ENCODE measurements around the gene SHH. TPM values are rescaled to one million over a fixed set of nuclear protein-coding genes. Genes with fewer than 3 reads are reported as not detected.

Gene SHH
- total RNA-seq, 4 donors from 2014 or later, result 7.7 to 16.2 (median 11.3) TPM

DNA sequence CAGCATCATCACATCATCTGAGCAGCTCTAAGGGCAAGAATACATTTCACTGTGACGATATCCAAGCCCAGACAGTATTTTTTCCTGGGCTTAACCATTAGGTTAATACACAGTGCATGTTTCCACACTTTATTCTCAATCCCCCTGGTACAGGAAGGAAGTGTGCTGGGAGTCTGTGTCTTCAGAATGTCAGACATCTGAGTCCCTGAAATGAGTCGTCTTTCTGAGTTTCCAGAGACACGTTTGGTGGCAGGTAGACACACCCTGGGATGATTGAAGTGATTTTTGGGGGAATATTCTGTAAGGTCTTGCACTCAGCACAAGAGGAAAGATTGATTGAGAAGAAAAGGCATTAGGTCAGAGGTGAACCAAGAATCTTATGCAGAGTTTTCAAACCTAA is 13.1 kb upstream of the SHH start:
- no peak overlapping the region for H3K27ac ChIP-seq
- no peak for DNase-seq (ENCODE audit: low spot score in 2 of 2)
- H3K27me3 ChIP-seq, result peaks cover 0 to 4% of the 10 kb centered on the region in 2 donors
- H3K4me3 ChIP-seq, result no peak overlapping the region
- H3K36me3 ChIP-seq, result no peaks in the 10 kb centered on the region
- 52 to 53% methylated on average over 3 of the region's 3 CpGs for WGBS, 2 donors
- TF ChIP-seq EP300 (IDR thresholded peaks at IDR 0.05) (no peak), POLR2A (IDR thresholded peaks at IDR 0.05) (no peak)
- TF ChIP-seq, protein P1, sequence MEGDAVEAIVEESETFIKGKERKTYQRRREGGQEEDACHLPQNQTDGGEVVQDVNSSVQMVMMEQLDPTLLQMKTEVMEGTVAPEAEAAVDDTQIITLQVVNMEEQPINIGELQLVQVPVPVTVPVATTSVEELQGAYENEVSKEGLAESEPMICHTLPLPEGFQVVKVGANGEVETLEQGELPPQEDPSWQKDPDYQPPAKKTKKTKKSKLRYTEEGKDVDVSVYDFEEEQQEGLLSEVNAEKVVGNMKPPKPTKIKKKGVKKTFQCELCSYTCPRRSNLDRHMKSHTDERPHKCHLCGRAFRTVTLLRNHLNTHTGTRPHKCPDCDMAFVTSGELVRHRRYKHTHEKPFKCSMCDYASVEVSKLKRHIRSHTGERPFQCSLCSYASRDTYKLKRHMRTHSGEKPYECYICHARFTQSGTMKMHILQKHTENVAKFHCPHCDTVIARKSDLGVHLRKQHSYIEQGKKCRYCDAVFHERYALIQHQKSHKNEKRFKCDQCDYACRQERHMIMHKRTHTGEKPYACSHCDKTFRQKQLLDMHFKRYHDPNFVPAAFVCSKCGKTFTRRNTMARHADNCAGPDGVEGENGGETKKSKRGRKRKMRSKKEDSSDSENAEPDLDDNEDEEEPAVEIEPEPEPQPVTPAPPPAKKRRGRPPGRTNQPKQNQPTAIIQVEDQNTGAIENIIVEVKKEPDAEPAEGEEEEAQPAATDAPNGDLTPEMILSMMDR (IDR thresholded peaks at IDR 0.05), result no peak
- no peaks in the 10 kb centered on the region for H3K4me1 ChIP-seq
- H3K9me3 ChIP-seq, result no peaks in the 10 kb centered on the region

DNA sequence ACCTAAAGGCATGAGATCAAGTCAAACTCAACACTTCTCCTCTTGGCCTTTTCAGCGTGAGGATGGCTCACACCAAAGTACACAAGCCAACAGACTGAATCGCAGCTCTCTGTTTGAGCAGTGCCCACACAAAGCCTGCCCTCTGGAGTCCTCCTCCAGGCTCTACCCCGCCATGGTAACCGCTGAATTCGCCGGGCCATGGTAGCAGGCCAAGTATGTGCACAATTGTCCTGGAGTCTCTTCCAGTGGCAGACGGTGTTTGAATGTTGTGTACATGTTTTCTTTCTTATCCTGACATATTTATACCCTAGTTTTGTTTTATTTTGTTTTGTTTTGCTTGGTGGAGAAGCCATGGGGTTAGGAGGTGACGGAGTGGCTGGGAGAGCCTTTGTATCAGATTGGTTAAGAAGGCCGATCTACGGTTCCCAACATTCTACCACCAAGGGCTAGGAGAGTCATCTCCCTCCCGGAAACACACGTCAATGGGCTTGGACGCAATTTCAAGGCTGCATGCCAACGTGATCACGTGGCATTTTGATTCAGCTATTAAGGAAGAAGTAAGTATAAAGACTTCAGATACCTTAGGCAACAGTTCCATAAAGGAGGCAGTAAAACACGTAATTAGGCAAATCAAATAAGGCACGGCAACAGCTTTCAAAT is 12.1 kb upstream of the SHH start:
- H3K4me3 ChIP-seq, result no peak overlapping the region
- no peak for DNase-seq (ENCODE audit: low spot score in 2 of 2)
- 82 to 87% methylated on average over 17 of the region's 17 CpGs for WGBS, 2 donors
- H3K27me3 ChIP-seq, result peaks cover 0 to 4% of the 10 kb centered on the region in 2 donors
- no peak overlapping the region for H3K27ac ChIP-seq
- no peaks in the 10 kb centered on the region for H3K9me3 ChIP-seq
- no peak for TF ChIP-seq POLR2A (IDR thresholded peaks at IDR 0.05)
- TF ChIP-seq, protein P1 (IDR thresholded peaks at IDR 0.05), result no peak
- TF ChIP-seq EP300 (IDR thresholded peaks at IDR 0.05), result no peak
- H3K4me1 ChIP-seq, result no peaks in the 10 kb centered on the region
- H3K36me3 ChIP-seq, result no peaks in the 10 kb centered on the region

DNA sequence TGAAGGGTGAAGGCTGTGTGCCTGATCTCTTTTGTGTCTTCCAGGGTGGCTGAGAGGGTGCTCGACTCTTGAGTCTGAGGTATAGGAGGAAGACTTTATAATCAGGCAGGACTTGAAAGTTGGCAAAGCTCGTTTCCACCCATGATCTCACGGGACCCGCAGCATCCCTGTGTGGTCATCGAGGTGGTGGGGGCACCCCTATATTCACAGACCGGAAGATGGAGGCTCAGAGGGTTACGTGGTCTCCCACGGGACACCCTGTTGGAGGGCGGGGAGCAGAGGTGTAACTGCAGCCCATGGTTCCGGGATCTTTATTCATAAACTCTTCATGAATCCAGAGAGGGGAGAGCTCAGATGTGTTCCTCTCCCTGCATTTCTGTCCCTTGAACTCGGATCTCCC is 9.6 kb upstream of the SHH start:
- TF ChIP-seq POLR2A (IDR thresholded peaks at IDR 0.05), result no peak
- TF ChIP-seq, protein P1 (IDR thresholded peaks at IDR 0.05), result no peak
- no peak for TF ChIP-seq EP300 (IDR thresholded peaks at IDR 0.05)
- Histone ChIP-seq H3K9me3 (peaks cover 0 to 8% (median 0%) of the 10 kb centered on the region in 4 donors), H3K4me1 (peaks cover 0 to 6% (median 0%) of the 10 kb centered on the region in 4 donors), H3K36me3 (no peaks in the 10 kb centered on the region), H3K27ac (no peak overlapping the region), H3K4me3 (no peak overlapping the region), H3K27me3 (peaks cover 0 to 4% of the 10 kb centered on the region in 2 donors)
- WGBS, 2 donors, result 85 to 88% methylated on average over 9 to 11 of the region's 11 CpGs
- no peak for DNase-seq (ENCODE audit: low spot score in 2 of 2)

DNA sequence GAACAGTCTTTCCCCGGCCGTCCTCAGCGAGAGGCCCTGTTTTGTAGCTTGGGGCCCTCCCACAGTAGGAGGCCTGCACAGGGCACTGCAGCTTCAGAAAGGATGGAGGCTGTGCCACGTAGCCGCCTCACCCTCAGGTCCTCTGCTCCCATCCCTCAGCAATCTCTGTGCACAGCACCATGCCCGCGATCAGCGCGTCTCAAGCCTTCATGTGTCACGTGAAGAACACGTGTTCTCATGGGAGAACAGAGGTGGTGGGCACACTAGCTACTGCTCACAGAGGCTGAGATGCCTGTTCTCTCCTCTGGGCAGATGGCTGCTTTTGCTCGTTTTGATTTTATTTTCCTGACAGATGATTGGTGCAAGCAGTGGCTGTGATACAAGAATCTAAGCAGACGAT is 8.5 kb upstream of the SHH start:
- H3K27me3 ChIP-seq, result peaks cover 0 to 8% of the 10 kb centered on the region in 2 donors
- H3K4me1 ChIP-seq, result peaks cover 0 to 6% (median 0%) of the 10 kb centered on the region in 4 donors
- H3K9me3 ChIP-seq, result peaks cover 0 to 8% (median 0%) of the 10 kb centered on the region in 4 donors
- no peak for DNase-seq (ENCODE audit: low spot score in 2 of 2)
- H3K4me3 ChIP-seq, result no peak overlapping the region
- H3K27ac ChIP-seq, result no peak overlapping the region
- H3K36me3 ChIP-seq, result no peaks in the 10 kb centered on the region
- TF ChIP-seq, protein P1 (IDR thresholded peaks at IDR 0.05), result no peak
- no peak for TF ChIP-seq POLR2A (IDR thresholded peaks at IDR 0.05)
- TF ChIP-seq EP300 (IDR thresholded peaks at IDR 0.05), result no peak
- WGBS, 2 donors, result 75 to 82% methylated on average over 13 of the region's 13 CpGs

DNA sequence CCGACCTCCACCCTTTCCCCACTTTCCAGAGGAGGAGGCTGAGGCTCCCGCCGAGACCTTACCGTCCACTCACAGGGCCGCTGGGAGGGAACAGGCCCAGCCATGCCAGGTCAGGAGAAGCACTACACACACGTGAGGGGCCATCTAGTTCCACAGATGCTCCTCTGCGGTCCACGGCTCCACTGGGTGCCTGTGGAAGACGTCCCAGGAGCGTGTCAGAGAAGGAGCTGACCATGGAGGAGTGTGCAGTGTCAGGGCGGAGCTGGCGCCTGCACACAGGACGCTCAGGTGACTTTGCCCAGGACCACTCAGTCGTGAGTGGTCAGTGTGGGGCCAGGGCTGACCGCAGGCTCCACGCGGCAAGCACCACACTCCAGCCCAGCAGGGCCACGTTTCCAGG is 8.0 kb upstream of the SHH start:
- DNase-seq (ENCODE audit: low spot score in 2 of 2), result no peak
- Histone ChIP-seq H3K36me3 (no peaks in the 10 kb centered on the region), H3K27ac (no peak overlapping the region), H3K4me3 (no peak overlapping the region), H3K4me1 (peaks cover 0 to 9% (median 1%) of the 10 kb centered on the region in 4 donors), H3K9me3 (peaks cover 0 to 8% (median 0%) of the 10 kb centered on the region in 4 donors), H3K27me3 (peaks cover 0 to 14% of the 10 kb centered on the region in 2 donors)
- 89 to 92% methylated on average over 10 to 15 of the region's 18 CpGs for WGBS, 2 donors
- TF ChIP-seq, protein P1 (IDR thresholded peaks at IDR 0.05), result no peak
- TF ChIP-seq POLR2A (IDR thresholded peaks at IDR 0.05), result no peak
- no peak for TF ChIP-seq EP300 (IDR thresholded peaks at IDR 0.05)

Data from tibial nerve (tissue), 4 donors.